Colonic mucosa (tissue), 4 donors: ENCODE data around the gene PSPH. TPM values are rescaled to one million over a fixed set of nuclear protein-coding genes. Genes with fewer than 3 reads are reported as not detected.
"Not testable (repeated sequence)": the region's sequence is repeated elsewhere in the genome, so short reads cannot be mapped to it uniquely, and the experiment has no call there.

Source experiments
- DNase-seq: peaks from one replicate; pipeline ENCODE4 v3.0.0-alpha.2; 2020
- H3K27ac ChIP-seq: fragments of 200-600 bp; one replicate; pipeline ENCODE4 v1.8.0; 2021
- H3K27me3 ChIP-seq: fragments of 200-600 bp; one replicate; pipeline ENCODE4 v1.8.0; 2021
- H3K36me3 ChIP-seq: fragments of 200-600 bp; one replicate; pipeline ENCODE4 v1.8.0; 2021
- H3K4me1 ChIP-seq: fragments of 200-600 bp; one replicate; pipeline ENCODE4 v1.8.0; 2021; ENCODE audit warnings: mild to moderate bottlenecking
- H3K4me3 ChIP-seq: fragments of 200-600 bp; one replicate; pipeline ENCODE4 v1.8.0; 2021
- H3K9ac ChIP-seq, 2 donors: one replicate each; pipeline ENCODE4 v1.7.0; 2013; ENCODE audit warnings: control low read depth in 2 of 2, low read depth in 2 of 2, low read length in 2 of 2
- H3K9me3 ChIP-seq: fragments of 200-600 bp; one replicate; pipeline ENCODE4 v1.8.0; 2021
- intact Hi-C: fragments of 100-400 bp; cut with DNase I; formaldehyde crosslinking; loops from one replicate; pipeline ENCODE4 v1.14.1; 2022
- total RNA-seq, 2 donors: library from RNA; stranded (reverse); fragmentation: NEBNext Ultra II Directional in 1 of 2; extraction: Animal tissue kit (Norgen Biotek cat#: 25700) in 1 of 2; gene quantifications; one replicate each; pipeline ENCODE4 v1.2.1, GENCODE V29; 2021
- TF ChIP-seq, protein P1 (sequence below): fragments of 200-600 bp; IDR thresholded peaks from one replicate; pipeline ENCODE4 v1.8.0; 2022; ENCODE audit warnings: antibody characterized with exemption, mild to moderate bottlenecking
- donor health status: healthy.
- donor health status: DM: no; HTN: no; CAD: no.
- donor health status: DM: no; HTN: no; CAD: no.

Gene PSPH
- total RNA-seq, 2 donors from 2014 or later, result 7.5 to 23.4 TPM

- no peak for DNase-seq
- Histone ChIP-seq H3K27me3 (no peaks in the 10 kb centered on the region), H3K4me3 (no peak overlapping the region), H3K36me3 (no peaks in the 10 kb centered on the region), H3K9me3 (no peaks in the 10 kb centered on the region), H3K4me1 (no peaks in the 10 kb centered on the region), H3K9ac (no peak overlapping the region), H3K27ac (no peak overlapping the region)
- TF ChIP-seq, protein P1, sequence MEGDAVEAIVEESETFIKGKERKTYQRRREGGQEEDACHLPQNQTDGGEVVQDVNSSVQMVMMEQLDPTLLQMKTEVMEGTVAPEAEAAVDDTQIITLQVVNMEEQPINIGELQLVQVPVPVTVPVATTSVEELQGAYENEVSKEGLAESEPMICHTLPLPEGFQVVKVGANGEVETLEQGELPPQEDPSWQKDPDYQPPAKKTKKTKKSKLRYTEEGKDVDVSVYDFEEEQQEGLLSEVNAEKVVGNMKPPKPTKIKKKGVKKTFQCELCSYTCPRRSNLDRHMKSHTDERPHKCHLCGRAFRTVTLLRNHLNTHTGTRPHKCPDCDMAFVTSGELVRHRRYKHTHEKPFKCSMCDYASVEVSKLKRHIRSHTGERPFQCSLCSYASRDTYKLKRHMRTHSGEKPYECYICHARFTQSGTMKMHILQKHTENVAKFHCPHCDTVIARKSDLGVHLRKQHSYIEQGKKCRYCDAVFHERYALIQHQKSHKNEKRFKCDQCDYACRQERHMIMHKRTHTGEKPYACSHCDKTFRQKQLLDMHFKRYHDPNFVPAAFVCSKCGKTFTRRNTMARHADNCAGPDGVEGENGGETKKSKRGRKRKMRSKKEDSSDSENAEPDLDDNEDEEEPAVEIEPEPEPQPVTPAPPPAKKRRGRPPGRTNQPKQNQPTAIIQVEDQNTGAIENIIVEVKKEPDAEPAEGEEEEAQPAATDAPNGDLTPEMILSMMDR, result no peak
- intact Hi-C loops, result no loop called here
Observed at GRCh38 chr7:56030340-56030739, 20.9 kb downstream of the PSPH start.

GRCh38 chr7:56028942-56029630, 22.2 kb downstream of the PSPH start:
- H3K9ac ChIP-seq, result no peak overlapping the region
- intact Hi-C loops, result no loop called here
- TF ChIP-seq, protein P1, result no peak
- H3K27me3 ChIP-seq, result no peaks in the 10 kb centered on the region
- no peak for DNase-seq
- H3K27ac ChIP-seq, result no peak overlapping the region
- no peaks in the 10 kb centered on the region for H3K9me3 ChIP-seq
- H3K36me3 ChIP-seq, result no peaks in the 10 kb centered on the region
- H3K4me1 ChIP-seq, result no peaks in the 10 kb centered on the region
- no peak overlapping the region for H3K4me3 ChIP-seq

- H3K4me1 ChIP-seq, result no peaks in the 10 kb centered on the region
- H3K9ac ChIP-seq, result no peak overlapping the region
- no peaks in the 10 kb centered on the region for H3K36me3 ChIP-seq
- H3K27ac ChIP-seq, result no peak overlapping the region
- no peak overlapping the region for H3K4me3 ChIP-seq
- H3K27me3 ChIP-seq, result no peaks in the 10 kb centered on the region
- TF ChIP-seq, protein P1, result no peak
- DNase-seq, result no peak
- intact Hi-C loops, result no loop called here
- H3K9me3 ChIP-seq, result no peaks in the 10 kb centered on the region
Observed at GRCh38 chr7:56026538-56026937, 24.7 kb downstream of the PSPH start.

- H3K27me3 ChIP-seq, result no peaks in the 10 kb centered on the region
- H3K27ac ChIP-seq, result no peak overlapping the region
- no peak for DNase-seq
- H3K4me1 ChIP-seq, result no peaks in the 10 kb centered on the region
- H3K36me3 ChIP-seq, result no peaks in the 10 kb centered on the region
- H3K9me3 ChIP-seq, result no peaks in the 10 kb centered on the region
- H3K9ac ChIP-seq, result no peak overlapping the region
- H3K4me3 ChIP-seq, result no peak overlapping the region
- intact Hi-C loops, result no loop called here
- TF ChIP-seq, protein P1, result no peak
Observed at GRCh38 chr7:56023500-56023899, 27.7 kb downstream of the PSPH start.

GRCh38 chr7:56019501-56019900, 31.7 kb downstream of the PSPH start:
- DNase-seq, result peak; percentile 20
- no peak overlapping the region for H3K4me3 ChIP-seq
- no peak overlapping the region for H3K27ac ChIP-seq
- intact Hi-C loops, result no loop called here
- H3K9me3 ChIP-seq, result no peaks in the 10 kb centered on the region
- H3K4me1 ChIP-seq, result no peaks in the 10 kb centered on the region
- no peak overlapping the region for H3K9ac ChIP-seq
- H3K36me3 ChIP-seq, result no peaks in the 10 kb centered on the region
- TF ChIP-seq, protein P1, result no peak
- H3K27me3 ChIP-seq, result no peaks in the 10 kb centered on the region

DNA sequence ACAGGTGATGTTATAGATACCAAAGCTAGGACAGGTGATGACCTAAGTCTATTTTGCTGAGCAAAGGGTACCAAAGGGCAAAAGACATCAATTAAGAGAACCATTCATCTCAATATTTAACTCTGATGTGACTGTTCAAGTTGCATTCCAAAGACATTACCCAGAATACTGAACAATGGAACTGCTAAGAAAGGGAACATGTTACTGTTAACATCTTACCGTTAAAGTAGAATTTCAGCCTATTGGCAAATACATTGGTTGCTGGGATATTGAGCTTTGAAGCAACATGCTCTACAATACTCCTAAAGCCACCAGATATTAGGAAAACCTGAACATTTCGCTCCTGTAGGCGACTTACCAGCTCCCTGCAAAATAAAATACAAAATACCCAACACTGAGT, 34.2 kb downstream of the PSPH start:
- H3K27me3 ChIP-seq, H3K36me3 ChIP-seq, H3K9ac ChIP-seq, H3K9me3 ChIP-seq, H3K27ac ChIP-seq, intact Hi-C loops, H3K4me1 ChIP-seq, H3K4me3 ChIP-seq, DNase-seq: not testable (repeated sequence)
